ENCODE results near the gene CHCHD6. TPM values are rescaled to one million over a fixed set of nuclear protein-coding genes. Genes with fewer than 3 reads are reported as not detected.

CHCHD6 gene
- total RNA-seq, 1 donor from 2014 or later = 12.6 TPM

- no peak for DNase-seq (ENCODE audit: low read depth)
Measured at GRCh38 chr3:126959136-126959920, 255.3 kb downstream of the CHCHD6 start.

GRCh38 chr3:126959921-126960603 lies 256.0 kb downstream of the CHCHD6 start:
- peak; percentile 36 for DNase-seq (ENCODE audit: low read depth)

GRCh38 chr3:126960604-126960995 lies 256.6 kb downstream of the CHCHD6 start:
- no peak for DNase-seq (ENCODE audit: low read depth)

GRCh38 chr3:126961191-126961790 lies 257.3 kb downstream of the CHCHD6 start:
- no peak for DNase-seq (ENCODE audit: low read depth)

GRCh38 chr3:126961791-126962461 lies 257.9 kb downstream of the CHCHD6 start:
- DNase-seq (ENCODE audit: low read depth) = no peak

- no peak for DNase-seq (ENCODE audit: low read depth)
Measured at GRCh38 chr3:126962756-126963155, 258.7 kb downstream of the CHCHD6 start.

GRCh38 chr3:126963261-126964190 lies 259.5 kb downstream of the CHCHD6 start:
- DNase-seq (ENCODE audit: low read depth) = no peak

- no peak for DNase-seq (ENCODE audit: low read depth)
Measured at GRCh38 chr3:126964261-126964660, 260.2 kb downstream of the CHCHD6 start.

GRCh38 chr3:126964950-126965349 lies 260.9 kb downstream of the CHCHD6 start:
- DNase-seq (ENCODE audit: low read depth) = no peak

GRCh38 chr3:126965526-126966080 lies 261.6 kb downstream of the CHCHD6 start:
- DNase-seq (ENCODE audit: low read depth) = no peak

GRCh38 chr3:126967386-126967785 lies 263.3 kb downstream of the CHCHD6 start:
- no peak for DNase-seq (ENCODE audit: low read depth)

GRCh38 chr3:126968391-126969390 lies 264.7 kb downstream of the CHCHD6 start:
- no peak for DNase-seq (ENCODE audit: low read depth)

- peak; percentile 98 for DNase-seq (ENCODE audit: low read depth)
Measured at GRCh38 chr3:126969586-126969985, 265.5 kb downstream of the CHCHD6 start.

GRCh38 chr3:126970101-126970500 lies 266.1 kb downstream of the CHCHD6 start:
- DNase-seq (ENCODE audit: low read depth) = no peak

GRCh38 chr3:126970921-126971320 lies 266.9 kb downstream of the CHCHD6 start:
- DNase-seq (ENCODE audit: low read depth) = no peak

GRCh38 chr3:126971891-126972351 lies 267.9 kb downstream of the CHCHD6 start:
- peak; percentile 86 for DNase-seq (ENCODE audit: low read depth)

- no peak for DNase-seq (ENCODE audit: low read depth)
Measured at GRCh38 chr3:126972866-126973265, 268.8 kb downstream of the CHCHD6 start.

GRCh38 chr3:126973814-126974213 lies 269.8 kb downstream of the CHCHD6 start:
- DNase-seq (ENCODE audit: low read depth) = no peak

GRCh38 chr3:126974756-126975155 lies 270.7 kb downstream of the CHCHD6 start:
- no peak for DNase-seq (ENCODE audit: low read depth)
